HG02970 (cell line): ENCODE results near the gene DYNC2I2.
A peak's percentile ranks its signal among the peaks of the same experiment; 100 is the strongest.
"Not testable (repeated sequence)": the region's sequence is repeated elsewhere in the genome, so short reads cannot be mapped to it uniquely, and the experiment has no call there.

Experiments
- ATAC-seq: cut with Tn5 transposase; IDR thresholded peaks from one replicate; pipeline ENCODE4 v1.9.1; 2021; ENCODE audit warnings: mild to moderate bottlenecking, moderate library complexity, moderate number of reproducible peaks; ENCODE audit not compliant: unreplicated experiment, low FRiP score

The DYNC2I2 gene

DNA sequence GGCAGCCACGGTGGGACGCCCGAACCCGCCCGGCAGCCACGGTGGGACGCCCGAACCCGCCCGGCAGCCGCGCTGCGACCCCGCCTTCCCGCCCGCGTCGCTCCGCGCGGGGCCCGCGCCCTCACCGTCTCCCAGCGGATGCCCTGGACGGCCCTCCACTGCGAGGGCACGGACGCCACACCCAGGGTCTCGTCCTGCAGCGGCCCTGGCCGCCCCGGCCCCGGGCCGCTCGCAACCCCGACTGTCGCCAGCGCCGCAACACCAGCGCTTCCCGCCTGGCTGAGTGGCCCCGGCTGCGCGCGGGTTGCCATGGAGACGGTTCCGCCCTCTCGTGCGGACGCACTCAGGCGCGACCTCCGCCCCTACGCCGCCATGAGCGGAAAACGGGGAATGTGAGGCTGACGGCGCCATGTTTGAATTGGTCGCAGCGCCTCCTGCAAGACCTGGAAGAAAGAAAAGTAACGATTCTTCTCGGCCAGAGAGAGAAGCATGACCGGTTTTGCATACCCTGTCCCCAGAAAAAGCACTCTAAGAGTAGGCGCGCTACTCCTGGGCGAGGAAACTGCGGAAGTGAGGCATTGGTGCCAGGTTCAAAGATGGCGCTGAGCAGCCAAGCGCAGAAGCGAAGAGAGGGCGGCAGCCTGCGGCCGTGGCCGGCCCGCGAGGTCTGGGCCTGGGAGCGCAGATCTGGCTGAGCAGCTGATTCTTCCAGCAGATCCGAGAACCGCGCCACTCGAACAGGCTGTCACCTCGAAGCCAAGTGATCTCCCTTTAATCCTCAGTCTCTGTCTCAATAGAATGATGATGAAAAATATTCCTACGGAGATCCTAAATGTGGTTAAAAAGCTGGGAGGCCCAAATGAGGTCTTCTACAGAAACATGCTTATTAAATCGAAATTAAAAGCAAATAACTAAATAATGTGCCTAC, at the start of gene DYNC2I2:
DYNC2I2 (minus strand) TSS at position 432 of the 928 bp plus-strand sequence; CDS start at position 311, 121 bp downstream.
- ATAC-seq = peak; percentile 64

GRCh38 chr9:128706045-128706444, 49.4 kb upstream of the DYNC2I2 start:
- ATAC-seq = no peak

DNA sequence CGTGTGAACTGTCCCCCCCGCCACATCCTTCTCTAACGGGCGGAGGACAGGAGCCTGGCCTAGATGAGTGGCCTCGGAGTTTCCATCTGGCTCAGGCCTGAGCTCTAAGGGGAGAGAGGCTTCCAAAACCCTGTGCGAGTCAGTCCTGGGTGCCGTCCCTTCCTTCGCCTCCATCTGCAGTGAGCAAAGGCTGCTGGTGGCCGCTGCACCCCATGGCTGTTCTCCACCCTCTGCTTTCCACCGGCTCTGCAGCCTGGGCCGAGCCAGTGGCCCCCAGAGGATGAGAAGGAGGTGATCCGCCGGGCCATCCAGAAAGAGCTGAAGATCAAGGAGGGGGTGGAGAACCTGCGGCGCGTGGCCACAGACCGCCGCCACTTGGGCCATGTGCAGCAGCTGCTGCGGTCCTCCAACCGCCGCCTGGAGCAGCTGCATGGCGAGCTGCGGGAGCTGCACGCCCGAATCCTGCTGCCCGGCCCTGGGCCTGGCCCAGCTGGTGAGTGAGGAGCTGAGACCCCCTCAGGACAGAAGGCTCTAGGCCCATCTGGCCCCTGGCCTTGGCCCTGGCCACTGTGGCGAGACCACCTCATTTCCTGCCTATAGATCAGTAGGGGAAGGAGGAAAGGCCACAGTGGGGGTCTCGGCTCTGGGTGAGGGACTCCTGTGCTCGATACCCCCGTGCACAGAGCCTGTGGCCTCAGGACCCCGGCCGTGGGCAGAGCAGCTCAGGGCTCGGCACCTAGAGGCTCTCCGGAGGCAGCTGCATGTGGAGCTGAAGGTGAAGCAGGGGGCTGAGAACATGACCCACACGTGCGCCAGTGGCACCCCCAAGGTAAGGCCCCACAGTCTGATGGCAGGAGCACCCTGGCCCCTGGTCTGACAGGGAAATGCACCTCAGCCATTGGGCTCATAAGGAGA, 48.7 kb upstream of the DYNC2I2 start:
- ATAC-seq = no peak

DNA sequence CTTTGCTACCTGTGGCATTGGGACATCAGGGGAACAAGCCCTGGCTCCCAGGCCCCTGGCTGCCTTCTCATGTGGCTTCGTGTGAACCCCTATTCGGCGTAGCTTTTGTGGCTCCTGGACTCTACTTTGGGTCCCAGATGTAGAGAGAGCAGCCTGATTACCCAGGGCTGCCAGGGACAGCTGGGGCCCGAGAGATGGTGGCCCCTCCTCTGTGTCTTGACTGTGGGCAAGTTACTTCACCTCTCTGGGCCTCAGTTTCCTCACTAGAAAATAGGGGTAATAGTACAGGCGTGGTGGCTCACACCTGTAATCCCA, 47.7 kb upstream of the DYNC2I2 start:
- ATAC-seq = no peak

DNA sequence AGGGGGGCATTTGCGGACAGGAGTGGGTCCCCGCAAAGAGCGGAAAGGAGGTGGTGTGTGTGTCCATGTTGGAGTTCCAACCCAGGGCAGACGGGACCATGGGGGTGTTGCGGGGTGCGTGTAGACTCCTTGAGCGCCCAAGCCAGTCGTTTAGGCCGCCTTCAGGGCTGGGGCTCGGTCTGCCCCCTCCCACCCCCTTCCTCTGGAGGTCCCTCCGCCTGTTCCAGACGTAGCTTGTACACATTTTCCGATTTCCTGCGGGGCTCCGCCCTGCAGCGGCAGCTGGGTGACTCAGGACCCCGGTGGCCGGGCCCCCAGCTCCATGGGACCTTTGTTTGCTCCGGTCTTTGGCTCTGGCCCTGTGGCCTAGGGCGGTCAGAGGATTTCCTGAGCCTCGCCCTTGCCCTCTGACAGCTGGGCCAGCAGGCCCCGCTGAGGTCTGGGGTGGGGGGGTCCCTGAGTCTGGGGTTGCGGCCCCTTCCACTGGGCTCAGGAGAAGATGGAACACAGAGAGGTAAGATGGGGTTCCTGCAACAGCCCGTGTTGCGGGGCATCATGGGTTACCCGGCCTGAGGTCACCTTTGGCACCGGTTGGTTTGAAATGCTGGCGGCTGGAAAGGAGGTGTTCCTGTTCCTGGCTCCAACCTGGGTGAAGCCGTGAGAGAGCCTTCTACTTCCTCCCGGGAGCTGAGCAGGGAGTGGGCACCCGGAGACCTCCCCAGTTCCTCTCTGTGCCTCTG, 47.1 kb upstream of the DYNC2I2 start:
- ATAC-seq = no peak

DNA sequence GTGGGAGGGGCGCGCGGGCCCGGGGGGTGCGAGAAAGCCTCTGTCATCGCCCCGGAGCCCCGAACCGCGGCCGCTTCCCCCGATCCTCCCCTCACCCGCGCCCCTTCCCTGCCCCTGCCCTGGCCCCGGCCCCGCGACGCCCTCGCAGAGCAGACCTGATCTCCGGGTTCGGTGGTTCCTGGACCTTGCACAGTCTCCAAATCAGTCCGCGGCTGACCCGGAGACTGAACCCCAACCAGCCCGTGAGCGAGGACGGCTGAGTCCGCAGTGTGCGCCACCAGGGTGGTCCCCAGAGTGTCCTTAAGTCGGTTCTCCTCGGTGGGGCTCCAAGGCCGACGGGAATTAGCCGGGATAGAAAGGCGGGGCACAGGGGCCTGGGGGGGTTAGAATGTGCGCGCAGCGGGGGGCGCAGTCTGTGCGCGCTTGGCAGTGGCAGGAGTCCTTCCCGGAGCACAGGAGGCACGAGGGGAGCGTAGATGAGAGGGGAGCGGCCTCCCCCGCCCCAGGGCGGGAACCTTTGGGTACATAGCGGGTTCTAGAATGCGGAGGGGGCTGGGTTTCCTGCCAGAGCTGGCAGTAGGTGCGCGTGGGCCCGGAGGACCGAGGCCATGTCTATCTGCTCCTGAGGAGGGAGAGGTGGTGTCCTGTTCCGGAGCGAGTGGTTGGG, 46.4 kb upstream of the DYNC2I2 start:
- no peak for ATAC-seq

GRCh38 chr9:128702445-128702948, 45.9 kb upstream of the DYNC2I2 start, which contains the start of gene PKN3:
PKN3 (plus strand) TSS chr9:128702503; CDS start chr9:128702916, 413 bp downstream.
- ATAC-seq = peak; percentile 55

DNA sequence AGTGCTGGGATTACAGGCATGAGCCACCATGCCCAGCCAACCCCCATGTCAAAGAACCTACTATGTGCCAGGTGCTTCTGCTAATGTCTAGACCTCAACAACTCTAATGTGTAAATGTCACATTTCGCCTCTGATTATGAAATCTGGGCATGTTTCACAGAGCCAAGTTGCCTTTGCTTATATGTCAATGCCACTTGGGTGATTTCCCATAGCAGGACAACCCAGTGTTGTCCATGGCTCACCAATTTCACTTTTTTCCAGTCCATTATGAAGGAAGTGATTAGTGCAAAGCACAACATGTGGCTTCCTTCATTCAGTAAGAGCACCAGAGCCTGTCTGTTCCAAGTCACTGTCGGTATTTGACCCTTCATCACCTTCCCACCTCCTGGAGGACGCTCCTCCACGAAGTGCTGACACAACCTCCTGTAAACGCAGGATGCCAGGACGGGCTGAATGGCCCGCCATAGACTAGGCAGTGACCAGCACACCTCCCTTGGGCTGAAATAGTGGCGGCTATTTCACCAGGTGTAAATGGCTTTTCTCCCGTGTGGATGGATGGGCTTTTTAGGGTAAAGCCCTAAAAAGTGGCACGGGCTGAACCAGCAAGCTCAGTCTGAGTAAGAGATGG, 44.7 kb upstream of the DYNC2I2 start:
- no peak for ATAC-seq

- ATAC-seq = not testable (repeated sequence)
These were observed 42.6 kb upstream of the DYNC2I2 start for GRCh38 chr9:128699096-128699795.

- ATAC-seq = no peak
These were observed 40.5 kb upstream of the DYNC2I2 start for GRCh38 chr9:128696923-128697707.

- ATAC-seq = no peak
These were observed 37.7 kb upstream of the DYNC2I2 start for GRCh38 chr9:128694344-128694743.

GRCh38 chr9:128693738-128694137, 37.1 kb upstream of the DYNC2I2 start:
- ATAC-seq = not testable (repeated sequence)

- no peak for ATAC-seq
These were observed 34.0 kb upstream of the DYNC2I2 start for GRCh38 chr9:128690684-128691034.

- ATAC-seq = no peak
These were observed 33.4 kb upstream of the DYNC2I2 start for GRCh38 chr9:128689820-128690683.

GRCh38 chr9:128689293-128689774, 32.7 kb upstream of the DYNC2I2 start:
- peak; percentile 12 for ATAC-seq

- ATAC-seq = peak; percentile 75
These were observed 32.0 kb upstream of the DYNC2I2 start, which contains the start of gene SET for GRCh38 chr9:128688501-128689292. SET (plus strand) TSS chr9:128689222; CDS start chr9:128689583, 361 bp downstream.
